HG02870 (cell line): ENCODE results near the gene NUP210.

Source experiments
- ATAC-seq: cut with Tn5 transposase; IDR thresholded peaks from one replicate; pipeline ENCODE4 v1.9.1; 2021; ENCODE audit warnings: mild to moderate bottlenecking, moderate library complexity; ENCODE audit not compliant: unreplicated experiment

NUP210 gene

GRCh38 chr3:13277860-13278531, 142.1 kb downstream of the NUP210 start:
- no peak for ATAC-seq

GRCh38 chr3:13277196-13277813, 142.8 kb downstream of the NUP210 start:
- ATAC-seq = no peak

- ATAC-seq = no peak
Measured at GRCh38 chr3:13276438-13277195, 143.5 kb downstream of the NUP210 start.

GRCh38 chr3:13275376-13276005, 144.6 kb downstream of the NUP210 start:
- ATAC-seq = no peak

GRCh38 chr3:13274551-13275332, 145.4 kb downstream of the NUP210 start:
- no peak for ATAC-seq

GRCh38 chr3:13274125-13274524, 146.0 kb downstream of the NUP210 start:
- ATAC-seq = no peak

- no peak for ATAC-seq
Measured at GRCh38 chr3:13273604-13274105, 146.5 kb downstream of the NUP210 start.

- no peak for ATAC-seq
Measured at GRCh38 chr3:13272831-13273603, 147.1 kb downstream of the NUP210 start.

GRCh38 chr3:13269711-13270378, 150.3 kb downstream of the NUP210 start:
- no peak for ATAC-seq

GRCh38 chr3:13268961-13269441, 151.1 kb downstream of the NUP210 start:
- no peak for ATAC-seq

GRCh38 chr3:13268120-13268519, 152.0 kb downstream of the NUP210 start:
- ATAC-seq = no peak

- no peak for ATAC-seq
Measured at GRCh38 chr3:13266651-13267362, 153.3 kb downstream of the NUP210 start.
